Nephron (organoid): ENCODE measurements around the gene KLHDC2.
A peak's percentile ranks its signal among the peaks of the same experiment; 100 is the strongest.
"Not testable (repeated sequence)": the region's sequence is repeated elsewhere in the genome, so short reads cannot be mapped to it uniquely, and the experiment has no call there.

ENCODE experiments used
- H3K27ac Mint-ChIP-seq, 3 experiments: 2 replicates each; pipeline ENCODE4 v1.8.0; 2020; ENCODE audit warnings: mixed read lengths in 3 of 3, mild to moderate bottlenecking in 2 of 3, moderate library complexity in 1 of 3
- H3K27me3 Mint-ChIP-seq: 2 replicates; pipeline ENCODE4 v1.8.0; 2021; ENCODE audit warnings: low read depth, mild to moderate bottlenecking, moderate library complexity, mixed read lengths
- H3K36me3 Mint-ChIP-seq: 2 replicates; pipeline ENCODE4 v1.8.0; 2020; ENCODE audit warnings: low read depth, mixed read lengths
- H3K4me1 Mint-ChIP-seq: 2 replicates; pipeline ENCODE4 v1.8.0; 2020; ENCODE audit warnings: mixed read lengths
- H3K4me3 Mint-ChIP-seq, 3 experiments: 2 replicates each; pipeline ENCODE4 v1.8.0; 2020; ENCODE audit warnings: mild to moderate bottlenecking in 3 of 3, mixed read lengths in 3 of 3, moderate library complexity in 2 of 3
- H3K9me3 Mint-ChIP-seq: 2 replicates; pipeline ENCODE4 v1.8.0; 2020; ENCODE audit warnings: mixed read lengths
- TF ChIP-seq, protein P1 (sequence below), 3 experiments: fragments of 200-600 bp; sonication (generic); IDR thresholded peaks; one replicate each; pipeline ENCODE4 v1.5.0; 2021; ENCODE audit warnings: antibody characterized with exemption in 3 of 3; ENCODE audit not compliant: unreplicated experiment in 3 of 3

Gene KLHDC2

GRCh38 chr14:49774106-49774505 lies 6.2 kb downstream of the KLHDC2 start:
- Mint-ChIP-seq H3K4me3 (no peak overlapping the region), H3K27ac (peak overlapping the region in 1 of 3 experiments; percentile 40), H3K9me3 (no peaks in the 10 kb centered on the region), H3K4me1 (peaks cover 26% of the 10 kb centered on the region), H3K27me3 (no peaks in the 10 kb centered on the region), H3K36me3 (peaks cover 50% of the 10 kb centered on the region)
- TF ChIP-seq, protein P1, sequence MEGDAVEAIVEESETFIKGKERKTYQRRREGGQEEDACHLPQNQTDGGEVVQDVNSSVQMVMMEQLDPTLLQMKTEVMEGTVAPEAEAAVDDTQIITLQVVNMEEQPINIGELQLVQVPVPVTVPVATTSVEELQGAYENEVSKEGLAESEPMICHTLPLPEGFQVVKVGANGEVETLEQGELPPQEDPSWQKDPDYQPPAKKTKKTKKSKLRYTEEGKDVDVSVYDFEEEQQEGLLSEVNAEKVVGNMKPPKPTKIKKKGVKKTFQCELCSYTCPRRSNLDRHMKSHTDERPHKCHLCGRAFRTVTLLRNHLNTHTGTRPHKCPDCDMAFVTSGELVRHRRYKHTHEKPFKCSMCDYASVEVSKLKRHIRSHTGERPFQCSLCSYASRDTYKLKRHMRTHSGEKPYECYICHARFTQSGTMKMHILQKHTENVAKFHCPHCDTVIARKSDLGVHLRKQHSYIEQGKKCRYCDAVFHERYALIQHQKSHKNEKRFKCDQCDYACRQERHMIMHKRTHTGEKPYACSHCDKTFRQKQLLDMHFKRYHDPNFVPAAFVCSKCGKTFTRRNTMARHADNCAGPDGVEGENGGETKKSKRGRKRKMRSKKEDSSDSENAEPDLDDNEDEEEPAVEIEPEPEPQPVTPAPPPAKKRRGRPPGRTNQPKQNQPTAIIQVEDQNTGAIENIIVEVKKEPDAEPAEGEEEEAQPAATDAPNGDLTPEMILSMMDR (IDR thresholded peaks at IDR 0.05; ENCODE audit: unreplicated experiment in 3 of 3) = no peak

- H3K4me1 Mint-ChIP-seq = no peaks in the 10 kb centered on the region
- no peak overlapping the region for H3K4me3 Mint-ChIP-seq
- no peaks in the 10 kb centered on the region for H3K9me3 Mint-ChIP-seq
- no peak overlapping the region for H3K27ac Mint-ChIP-seq
- H3K27me3 Mint-ChIP-seq = no peaks in the 10 kb centered on the region
- TF ChIP-seq, protein P1 (IDR thresholded peaks at IDR 0.05; ENCODE audit: unreplicated experiment in 3 of 3) = no peak
- peaks cover 64% of the 10 kb centered on the region for H3K36me3 Mint-ChIP-seq
These were observed 10.5 kb downstream of the KLHDC2 start for GRCh38 chr14:49778421-49778820.

- not testable (repeated sequence) for H3K9me3 Mint-ChIP-seq, H3K4me1 Mint-ChIP-seq, H3K27me3 Mint-ChIP-seq, H3K4me3 Mint-ChIP-seq, H3K27ac Mint-ChIP-seq
- peaks cover 61% of the 10 kb centered on the region for H3K36me3 Mint-ChIP-seq
These were observed 13.1 kb downstream of the KLHDC2 start for GRCh38 chr14:49781040-49781439.

GRCh38 chr14:49783394-49784014 lies 15.6 kb downstream of the KLHDC2 start:
- H3K9me3 Mint-ChIP-seq = no peaks in the 10 kb centered on the region
- no peak overlapping the region for H3K4me3 Mint-ChIP-seq
- H3K4me1 Mint-ChIP-seq = no peaks in the 10 kb centered on the region
- H3K27me3 Mint-ChIP-seq = no peaks in the 10 kb centered on the region
- TF ChIP-seq, protein P1 (IDR thresholded peaks at IDR 0.05; ENCODE audit: unreplicated experiment in 3 of 3) = no peak
- peaks cover 69% of the 10 kb centered on the region for H3K36me3 Mint-ChIP-seq
- H3K27ac Mint-ChIP-seq = no peak overlapping the region

DNA sequence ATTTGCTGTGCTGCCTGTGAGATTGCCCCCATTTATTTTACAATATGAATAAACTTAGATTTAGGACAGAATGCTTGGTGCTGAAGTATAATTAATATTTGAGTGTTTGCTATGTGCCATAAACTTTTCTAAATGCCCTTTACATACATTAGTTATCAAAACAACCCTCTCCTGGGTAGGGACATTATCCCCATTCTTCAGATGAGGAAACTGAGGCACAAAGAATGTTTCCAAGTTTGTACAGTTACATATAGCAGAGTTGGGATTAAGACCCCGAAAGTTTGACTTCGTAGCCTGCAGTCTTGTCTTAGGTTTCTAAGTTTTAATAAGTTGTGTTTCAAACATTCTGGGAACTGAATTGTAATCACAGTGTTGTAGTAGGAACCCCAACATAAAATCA lies 18.4 kb downstream of the KLHDC2 start:
- Mint-ChIP-seq H3K4me1 (no peaks in the 10 kb centered on the region), H3K9me3 (no peaks in the 10 kb centered on the region), H3K27me3 (no peaks in the 10 kb centered on the region), H3K4me3 (no peak overlapping the region), H3K27ac (no peak overlapping the region), H3K36me3 (peaks cover 72% of the 10 kb centered on the region)
- TF ChIP-seq, protein P1 (IDR thresholded peaks at IDR 0.05; ENCODE audit: unreplicated experiment in 3 of 3) = no peak

- Mint-ChIP-seq H3K9me3 (no peaks in the 10 kb centered on the region), H3K4me1 (no peaks in the 10 kb centered on the region), H3K27me3 (no peaks in the 10 kb centered on the region), H3K36me3 (peaks cover 79% of the 10 kb centered on the region), H3K4me3 (no peak overlapping the region), H3K27ac (no peak overlapping the region)
- TF ChIP-seq, protein P1 (IDR thresholded peaks at IDR 0.05; ENCODE audit: unreplicated experiment in 3 of 3) = no peak
These were observed 24.7 kb downstream of the KLHDC2 start for GRCh38 chr14:49792618-49793017.
